Keratinocyte (primary cell): ENCODE measurements around the gene BAHD1. TPM values are rescaled to one million over a fixed set of nuclear protein-coding genes. Genes with fewer than 3 reads are reported as not detected.
A peak's percentile ranks its signal among the peaks of the same experiment; 100 is the strongest.

Experiments
- DNase-seq: peaks from one replicate; pipeline ENCODE4 v3.0.0-alpha.2; 2011; ENCODE audit warnings: low read depth, missing footprints, low spot score
- FAIRE-seq: peaks from 2 replicates; lab custom pipeline; 2011; peaks lifted over from hg19 to GRCh38; lab: Jason Lieb, UNC
- H2AFZ ChIP-seq: 2 replicates; pipeline ENCODE4 v1.6.0; 2012; ENCODE audit warnings: low read length, control low read depth, inconsistent platforms; ENCODE audit not compliant: control insufficient read depth
- H3K27ac ChIP-seq: 2 replicates; pipeline ENCODE4 v1.5.1; 2011; ENCODE audit warnings: low read length; ENCODE audit not compliant: control insufficient read depth, insufficient read depth
- H3K27me3 ChIP-seq: 3 replicates; pipeline ENCODE4 v1.6.0; 2011; ENCODE audit warnings: low read length; ENCODE audit not compliant: control insufficient read depth, insufficient read depth; ENCODE audit errors: extremely low read depth
- H3K36me3 ChIP-seq, 2 experiments: 2 replicates in 1 of 2; 3 replicates in 1 of 2; pipeline ENCODE4 v1.5.1; 2011; ENCODE audit warnings: low read length in 2 of 2, mild to moderate bottlenecking in 1 of 2; ENCODE audit not compliant: control insufficient read depth in 2 of 2, insufficient read depth in 2 of 2; ENCODE audit errors: extremely low read depth in 1 of 2
- H3K4me1 ChIP-seq: 3 replicates; pipeline ENCODE4 v1.5.1; 2011; ENCODE audit warnings: low read length; ENCODE audit not compliant: control insufficient read depth, insufficient read depth; ENCODE audit errors: extremely low read depth
- H3K4me2 ChIP-seq: 3 replicates; pipeline ENCODE4 v1.6.0; 2011; ENCODE audit warnings: low read depth, low read length; ENCODE audit not compliant: control insufficient read depth, insufficient read depth; ENCODE audit errors: extremely low read depth
- H3K4me3 ChIP-seq, 3 experiments: fragments of 200-600 bp in 1 of 3; sonication (generic) in 1 of 3; 2 replicates in 2 of 3; 3 replicates in 1 of 3; pipeline ENCODE4 v1.5.1; 2011 to 2016; ENCODE audit warnings: low read length in 3 of 3, mild to moderate bottlenecking in 3 of 3, control low read depth in 2 of 3, inconsistent platforms in 1 of 3, low read depth in 1 of 3, mixed read lengths in 1 of 3, mixed run types in 1 of 3, moderate library complexity in 1 of 3; ENCODE audit not compliant: control insufficient read depth in 2 of 3, insufficient read depth in 2 of 3; ENCODE audit errors: extremely low read depth in 1 of 3
- H3K79me2 ChIP-seq: 2 replicates; pipeline ENCODE4 v1.6.0; 2012; ENCODE audit warnings: low read length; ENCODE audit not compliant: control insufficient read depth, insufficient read depth
- H3K9ac ChIP-seq: 3 replicates; pipeline ENCODE4 v1.6.0; 2011; ENCODE audit warnings: low read length; ENCODE audit not compliant: control insufficient read depth, insufficient read depth; ENCODE audit errors: extremely low read depth
- H3K9me1 ChIP-seq: 3 replicates; pipeline ENCODE4 v1.6.0; 2011; ENCODE audit warnings: low read length; ENCODE audit not compliant: control insufficient read depth, insufficient read depth; ENCODE audit errors: extremely low read depth
- H3K9me3 ChIP-seq: 2 replicates; pipeline ENCODE4 v1.5.1; 2012; ENCODE audit warnings: low read depth, low read length; ENCODE audit not compliant: control insufficient read depth
- H4K20me1 ChIP-seq: 3 replicates; pipeline ENCODE4 v1.6.0; 2011; ENCODE audit warnings: low read length; ENCODE audit not compliant: control insufficient read depth, insufficient read depth; ENCODE audit errors: extremely low read depth
- CTCF ChIP-seq, 3 experiments: IDR thresholded peaks in 1 of 3; conservative IDR thresholded peaks in 1 of 3; optimal IDR thresholded peaks in 1 of 3; 2 replicates in 2 of 3; 3 replicates in 1 of 3; pipeline versions ENCODE3 to v1.5.1; 2011; ENCODE audit warnings: low read length in 3 of 3, mild to moderate bottlenecking in 3 of 3, moderate library complexity in 2 of 3, control low read depth in 1 of 3, inconsistent platforms in 1 of 3; ENCODE audit not compliant: insufficient read depth in 2 of 3; ENCODE audit errors: extremely low read depth in 1 of 3
- EZH2 ChIP-seq: IDR thresholded peaks from one replicate; pipeline ENCODE4 v1.6.1; 2012; ENCODE audit warnings: inconsistent platforms, mild to moderate bottlenecking, low read length, moderate library complexity
- dilution Hi-C: fragments of 300-500 bp; cut with MboI; formaldehyde crosslinking; loops from one replicate; pipeline ENCODE4 v1.7.0; 2020; ENCODE audit warnings: low sequenced_read_pairs; ENCODE audit not compliant: extremely low pct_ligation_motif_present
- polyA plus RNA-seq, 5 experiments: library from polyadenylated mRNA; depleted of rRNA in 3 of 5; stranded (reverse) in 3 of 5; stranded (forward) in 1 of 5; unstranded in 1 of 5; fragments of >200 nt; gene quantifications; 1 replicate in 1 of 5; 2 replicates in 3 of 5; 3 replicates in 1 of 5; pipeline versions ENCODE4 v1.2.1 to v1.2.3, GENCODE V29; 2011 to 2012; ENCODE audit warnings: missing spikeins in 2 of 5, low read depth in 1 of 5, low replicate concordance in 1 of 5

BAHD1 gene
- polyA plus RNA-seq, 1 donor (not counting 4 experiments of a cell fraction or from before 2014, with no cell fraction given) = 4.8 TPM

DNA sequence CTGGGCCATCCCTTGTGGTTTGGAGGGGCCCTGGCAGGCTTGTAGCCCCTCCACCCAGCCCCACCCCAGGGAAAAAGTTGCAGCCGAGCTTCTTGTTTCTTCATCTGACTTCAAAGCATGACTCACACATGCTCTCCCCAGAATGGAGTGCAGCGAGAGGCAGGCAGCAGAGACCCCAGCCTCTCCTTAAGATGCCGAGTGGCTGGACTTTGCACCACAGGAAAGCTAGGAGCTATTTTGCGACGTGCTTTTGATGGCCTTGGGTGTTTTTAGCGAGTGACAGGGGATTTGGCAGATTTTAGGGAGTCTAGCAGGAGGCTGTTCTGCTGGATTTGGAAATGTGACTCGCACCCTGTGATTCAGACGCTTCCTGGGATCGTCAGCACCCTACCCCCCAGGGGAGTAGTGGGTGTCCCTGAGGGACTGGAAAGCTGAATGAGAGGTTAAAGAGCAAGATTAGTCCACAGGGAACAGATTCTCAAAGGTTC is 14.2 kb downstream of the BAHD1 start:
- peak overlapping the region; percentile 17 for H3K27ac ChIP-seq
- no peaks in the 10 kb centered on the region for H3K27me3 ChIP-seq
- H3K9ac ChIP-seq = peak overlapping the region; percentile 41
- DNase-seq = no peak
- TF ChIP-seq CTCF (optimal IDR thresholded peaks at IDR 0.05 in 1 of 3, IDR thresholded peaks at IDR 0.05 in 1 of 3, conservative IDR thresholded peaks at IDR 0.05 in 1 of 3; ENCODE audit: extremely low read depth in 1 of 3, insufficient read depth in 2 of 3, low read length in 3 of 3) (no peak), EZH2 (no peak)
- peaks cover 0 to 4% of the 10 kb centered on the region in 2 experiments for H3K36me3 ChIP-seq
- H4K20me1 ChIP-seq = peaks cover 12% of the 10 kb centered on the region
- dilution Hi-C loops = no loop called here
- peak overlapping the region in 2 of 3 experiments; percentile 41 to 42 for H3K4me3 ChIP-seq
- H3K4me2 ChIP-seq = peak overlapping the region; percentile 95
- H3K9me1 ChIP-seq = peaks cover 13% of the 10 kb centered on the region
- H3K79me2 ChIP-seq = peaks cover 45% of the 10 kb centered on the region
- H3K4me1 ChIP-seq = peaks cover 30% of the 10 kb centered on the region
- H3K9me3 ChIP-seq = no peaks in the 10 kb centered on the region
- peak; percentile 59 for FAIRE-seq
- no peak overlapping the region for H2AFZ ChIP-seq

DNA sequence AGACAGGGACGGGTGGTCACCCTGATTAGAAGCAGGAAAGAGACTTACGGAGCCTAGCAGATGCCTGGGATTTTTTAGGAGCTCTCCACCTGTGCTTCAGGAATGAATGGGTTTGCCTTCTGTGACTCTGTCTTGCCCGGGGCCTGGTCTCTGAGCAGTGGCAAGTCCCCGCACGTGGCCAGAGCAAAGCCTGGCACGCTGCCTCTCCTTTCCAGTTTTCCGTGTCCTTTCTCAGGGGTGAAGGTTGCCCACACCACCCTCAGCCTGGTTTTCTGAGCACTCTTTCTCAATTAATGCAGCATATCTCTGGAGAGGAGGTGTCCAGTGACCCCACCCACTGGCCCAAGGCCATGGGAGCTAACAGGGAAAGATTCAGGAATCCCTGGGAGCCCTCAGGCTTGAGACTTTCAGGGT is 15.6 kb downstream of the BAHD1 start:
- no peak overlapping the region for H3K9ac ChIP-seq
- no peak for DNase-seq
- dilution Hi-C loops = no loop called here
- peaks cover 30% of the 10 kb centered on the region for H3K4me1 ChIP-seq
- H3K27me3 ChIP-seq = no peaks in the 10 kb centered on the region
- H3K9me3 ChIP-seq = no peaks in the 10 kb centered on the region
- peak; percentile 71 for FAIRE-seq
- H3K27ac ChIP-seq = no peak overlapping the region
- H3K79me2 ChIP-seq = peaks cover 35% of the 10 kb centered on the region
- H3K9me1 ChIP-seq = peaks cover 13% of the 10 kb centered on the region
- H3K4me3 ChIP-seq = no peak overlapping the region
- H2AFZ ChIP-seq = no peak overlapping the region
- H4K20me1 ChIP-seq = peaks cover 12% of the 10 kb centered on the region
- no peak for TF ChIP-seq EZH2
- TF ChIP-seq CTCF (optimal IDR thresholded peaks at IDR 0.05 in 1 of 3, IDR thresholded peaks at IDR 0.05 in 1 of 3, conservative IDR thresholded peaks at IDR 0.05 in 1 of 3; ENCODE audit: extremely low read depth in 1 of 3, insufficient read depth in 2 of 3, low read length in 3 of 3) = no peak
- peaks cover 0 to 6% of the 10 kb centered on the region in 2 experiments for H3K36me3 ChIP-seq
- H3K4me2 ChIP-seq = peak overlapping the region; percentile 95
